ENCODE data around the gene GPATCH4.
A peak's percentile ranks its signal among the peaks of the same experiment; 100 is the strongest.
"Not testable (repeated sequence)": the region's sequence is repeated elsewhere in the genome, so short reads cannot be mapped to it uniquely, and the experiment has no call there.

Gene GPATCH4

DNA sequence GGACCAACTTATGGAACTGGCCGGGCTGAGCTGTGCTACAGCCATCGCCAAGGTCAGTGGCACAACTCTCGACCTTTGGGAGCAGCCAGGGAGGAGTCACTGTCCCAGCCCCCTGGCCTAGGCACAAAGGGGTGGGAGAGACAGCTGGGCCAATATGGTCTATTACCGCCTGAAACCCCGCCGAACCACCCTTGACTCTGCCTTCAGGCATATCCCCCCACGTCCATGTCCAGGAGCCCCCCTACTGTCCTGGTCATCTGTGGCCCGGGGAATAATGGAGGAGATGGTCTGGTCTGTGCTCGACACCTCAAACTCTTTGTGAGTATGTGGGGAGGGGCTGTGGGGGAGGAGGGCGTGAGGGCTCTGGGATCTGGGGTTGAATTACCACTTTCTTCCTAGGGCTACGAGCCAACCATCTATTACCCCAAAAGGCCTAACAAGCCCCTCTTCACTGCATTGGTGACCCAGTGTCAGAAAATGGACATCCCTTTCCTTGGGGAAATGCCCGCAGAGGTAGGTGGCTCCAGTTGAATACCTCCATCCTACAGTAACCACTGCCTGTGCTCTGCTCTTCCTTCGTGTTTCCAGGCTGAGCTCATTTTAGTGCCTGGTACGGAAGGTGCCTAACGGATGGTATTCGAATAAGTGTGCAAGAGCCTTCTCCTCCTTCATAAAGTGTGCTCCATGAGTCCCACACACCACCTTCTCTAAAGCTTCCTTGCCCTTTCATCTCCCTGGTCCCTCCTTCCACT lies 8.9 kb downstream of the GPATCH4 start:
- peak overlapping the region; percentile 77 for H3K4me3 ChIP-seq (ENCODE audit: low read depth, low read length)
- DNase-seq (ENCODE audit: low read depth): no peak

DNA sequence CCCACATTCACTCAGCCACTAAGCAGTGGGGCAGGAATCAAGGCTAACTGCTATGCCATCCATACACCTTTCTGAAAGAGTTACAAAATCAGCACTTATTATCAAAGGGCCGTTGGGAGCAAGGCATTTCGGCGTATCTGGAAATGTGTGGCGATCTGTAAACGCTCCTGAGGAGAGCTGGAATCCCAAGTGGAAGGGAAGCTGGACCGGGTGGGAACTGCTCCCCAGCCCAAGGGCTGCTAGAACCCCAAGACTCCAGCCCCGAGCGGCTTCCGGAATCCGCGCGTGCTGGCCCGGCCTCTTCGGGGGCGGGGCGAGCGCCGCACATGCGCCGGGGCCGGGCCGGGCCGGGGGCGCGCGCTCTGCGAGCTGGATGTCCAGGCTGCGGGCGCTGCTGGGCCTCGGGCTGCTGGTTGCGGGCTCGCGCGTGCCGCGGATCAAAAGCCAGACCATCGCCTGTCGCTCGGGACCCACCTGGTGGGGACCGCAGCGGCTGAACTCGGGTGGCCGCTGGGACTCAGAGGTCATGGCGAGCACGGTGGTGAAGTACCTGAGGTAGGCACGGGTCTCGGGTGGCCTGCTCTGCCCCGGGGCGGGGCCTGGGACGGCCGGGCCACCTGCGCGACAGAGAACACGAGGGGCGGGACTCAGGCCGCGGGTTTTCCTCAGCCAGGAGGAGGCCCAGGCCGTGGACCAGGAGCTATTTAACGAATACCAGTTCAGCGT lies 9.7 kb downstream of the GPATCH4 start, which contains the start of gene NAXE:
NAXE (plus strand) TSS at position 345 of the 726 bp plus-strand sequence; CDS start at position 374, 29 bp downstream.
- no peak for DNase-seq (ENCODE audit: low read depth)
- peak within 1 kb of the TSS; percentile 77 for H3K4me3 ChIP-seq (ENCODE audit: low read depth, low read length)
- TF ChIP-seq, protein P1, sequence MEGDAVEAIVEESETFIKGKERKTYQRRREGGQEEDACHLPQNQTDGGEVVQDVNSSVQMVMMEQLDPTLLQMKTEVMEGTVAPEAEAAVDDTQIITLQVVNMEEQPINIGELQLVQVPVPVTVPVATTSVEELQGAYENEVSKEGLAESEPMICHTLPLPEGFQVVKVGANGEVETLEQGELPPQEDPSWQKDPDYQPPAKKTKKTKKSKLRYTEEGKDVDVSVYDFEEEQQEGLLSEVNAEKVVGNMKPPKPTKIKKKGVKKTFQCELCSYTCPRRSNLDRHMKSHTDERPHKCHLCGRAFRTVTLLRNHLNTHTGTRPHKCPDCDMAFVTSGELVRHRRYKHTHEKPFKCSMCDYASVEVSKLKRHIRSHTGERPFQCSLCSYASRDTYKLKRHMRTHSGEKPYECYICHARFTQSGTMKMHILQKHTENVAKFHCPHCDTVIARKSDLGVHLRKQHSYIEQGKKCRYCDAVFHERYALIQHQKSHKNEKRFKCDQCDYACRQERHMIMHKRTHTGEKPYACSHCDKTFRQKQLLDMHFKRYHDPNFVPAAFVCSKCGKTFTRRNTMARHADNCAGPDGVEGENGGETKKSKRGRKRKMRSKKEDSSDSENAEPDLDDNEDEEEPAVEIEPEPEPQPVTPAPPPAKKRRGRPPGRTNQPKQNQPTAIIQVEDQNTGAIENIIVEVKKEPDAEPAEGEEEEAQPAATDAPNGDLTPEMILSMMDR (IDR thresholded peaks at IDR 0.05; ENCODE audit: low read depth, low read length, missing control alignments): no peak

More for the DNA sequence above, 8.9 kb downstream of the GPATCH4 start:
- TF ChIP-seq, protein P1 (IDR thresholded peaks at IDR 0.05; ENCODE audit: low read depth, low read length, missing control alignments): no peak

DNA sequence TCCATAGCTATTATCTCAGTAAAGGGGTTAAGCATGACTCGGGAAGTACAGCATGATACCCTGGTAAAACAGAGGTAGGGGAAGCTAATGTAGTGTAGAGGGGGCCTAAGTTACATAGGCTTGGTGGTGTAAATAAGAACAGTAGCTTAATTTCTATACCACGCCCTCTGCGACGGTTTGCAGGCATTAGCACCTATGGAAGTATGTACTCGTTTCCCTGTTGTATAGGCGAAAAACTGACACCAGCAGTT lies 10.2 kb downstream of the GPATCH4 start:
- H3K4me3 ChIP-seq (ENCODE audit: low read depth, low read length): peak overlapping the region; percentile 77
- TF ChIP-seq, protein P1 (IDR thresholded peaks at IDR 0.05; ENCODE audit: low read depth, low read length, missing control alignments): no peak
- DNase-seq (ENCODE audit: low read depth): no peak

DNA sequence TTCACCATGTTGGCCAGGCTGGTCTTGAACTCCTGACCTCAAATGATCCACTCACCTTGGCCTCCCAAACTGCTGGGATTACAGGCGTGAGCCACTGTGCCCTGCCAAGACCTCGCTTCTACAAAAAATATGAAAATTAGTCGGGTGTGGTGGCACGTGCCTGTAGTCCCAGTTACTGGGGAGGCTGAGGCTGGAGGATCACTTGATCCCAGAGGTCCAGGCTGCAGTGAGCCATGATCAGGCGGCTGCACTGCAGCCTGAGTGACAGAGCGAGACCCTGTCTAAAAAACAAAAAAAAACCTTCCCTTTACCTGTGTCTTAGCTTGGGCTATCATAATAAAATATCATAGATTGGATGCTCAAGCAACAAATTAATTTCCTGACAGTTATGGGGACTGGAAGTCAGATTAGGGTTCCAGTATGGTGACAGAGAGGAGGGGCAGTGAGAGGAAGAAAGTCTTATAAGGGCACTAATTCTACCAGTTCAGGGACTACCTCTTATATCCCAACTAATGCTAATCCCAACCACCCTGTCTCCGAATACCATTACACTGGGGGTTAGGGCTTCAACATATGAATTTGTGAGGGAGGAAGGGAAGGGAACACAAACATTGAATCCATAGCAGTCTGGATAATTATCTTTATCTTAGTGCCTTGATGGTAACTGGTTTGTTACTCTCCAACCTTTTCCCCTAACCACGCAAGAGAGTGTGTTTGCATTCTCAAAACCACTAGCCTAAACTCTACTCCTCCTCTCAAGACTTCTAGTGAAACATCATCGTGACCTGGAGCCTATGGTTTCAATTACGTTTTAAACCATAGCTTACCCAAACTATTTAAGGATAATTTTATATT lies 10.7 kb downstream of the GPATCH4 start:
- H3K4me3 ChIP-seq (ENCODE audit: low read depth, low read length): peak overlapping the region; percentile 77; the same call in 1 of the 2 replicates
- TF ChIP-seq, protein P1 (IDR thresholded peaks at IDR 0.05; ENCODE audit: low read depth, low read length, missing control alignments): no peak
- DNase-seq (ENCODE audit: low read depth): no peak

DNA sequence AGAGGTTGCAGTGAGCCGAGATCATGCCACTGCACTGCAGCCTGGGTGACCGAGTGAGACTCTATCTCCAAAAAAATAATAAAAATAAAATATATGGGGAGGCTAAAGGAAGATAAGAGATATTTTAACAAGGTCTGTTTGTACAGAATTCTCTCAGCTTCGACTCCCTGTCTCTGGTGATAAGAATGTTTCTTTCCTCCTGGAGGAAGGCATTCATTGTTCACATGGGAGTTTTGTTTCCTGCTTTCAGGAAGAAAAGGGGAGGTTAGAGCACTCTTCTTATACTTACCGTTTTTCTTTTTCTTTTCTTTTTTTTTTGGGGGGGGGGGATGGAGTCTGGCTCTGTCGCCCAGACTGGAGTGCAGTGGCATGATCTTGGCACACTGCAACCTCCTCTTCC lies 11.7 kb downstream of the GPATCH4 start:
- TF ChIP-seq, protein P1 (IDR thresholded peaks at IDR 0.05; ENCODE audit: low read depth, low read length, missing control alignments): no peak
- no peak for DNase-seq (ENCODE audit: low read depth)
- H3K4me3 ChIP-seq (ENCODE audit: low read depth, low read length): no peak overlapping the region

DNA sequence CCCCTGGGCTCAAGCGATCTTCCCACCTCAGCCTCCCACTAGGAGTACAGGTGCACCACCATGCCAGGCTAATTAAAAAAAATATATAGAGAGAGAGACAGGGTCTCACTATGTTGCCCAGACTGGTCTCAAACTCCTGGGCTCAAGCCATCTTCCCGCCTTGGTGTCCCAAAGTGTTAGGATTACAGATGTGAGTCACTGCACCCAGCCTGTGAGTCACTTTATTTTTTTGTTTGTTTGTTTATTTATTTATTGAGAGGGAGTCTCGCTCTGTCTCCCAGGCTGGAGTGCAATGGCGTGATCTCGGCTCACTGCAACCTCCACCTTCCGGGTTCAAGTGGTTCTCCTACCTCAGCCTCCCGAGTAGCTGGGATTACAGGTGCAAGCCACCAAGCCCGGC lies 13.4 kb downstream of the GPATCH4 start:
- DNase-seq (ENCODE audit: low read depth); H3K4me3 ChIP-seq (ENCODE audit: low read depth, low read length): not testable (repeated sequence)

DNA sequence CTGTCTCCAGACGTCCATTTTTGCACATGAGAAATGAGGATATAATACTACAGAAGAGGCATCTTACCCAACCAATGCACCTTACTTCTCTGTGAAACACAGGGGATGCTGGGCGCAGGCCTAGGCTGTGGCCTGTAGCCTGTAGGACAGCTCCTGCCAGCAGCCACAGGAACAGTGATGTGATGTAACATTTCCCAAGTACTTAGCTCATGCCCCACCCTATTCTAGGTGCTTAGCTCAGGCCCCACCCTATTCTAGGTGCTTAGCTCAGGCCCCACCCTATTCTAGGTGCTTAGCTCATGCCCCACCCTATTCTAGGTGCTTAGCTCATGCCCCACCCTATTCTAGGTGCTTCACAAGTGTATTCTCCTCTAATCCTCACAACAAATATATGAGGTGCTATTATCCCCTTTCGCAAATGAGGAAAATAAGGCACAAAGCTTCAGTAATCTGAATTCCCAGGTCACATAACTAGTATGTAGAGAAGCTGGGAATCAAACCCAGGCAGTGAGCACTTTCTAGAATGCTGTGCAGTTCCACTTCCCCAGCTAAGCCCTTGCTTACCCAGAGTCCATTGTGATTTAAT lies 14.3 kb downstream of the GPATCH4 start:
- H3K4me3 ChIP-seq (ENCODE audit: low read depth, low read length): no peak overlapping the region
- TF ChIP-seq, protein P1 (IDR thresholded peaks at IDR 0.05; ENCODE audit: low read depth, low read length, missing control alignments): no peak
- DNase-seq (ENCODE audit: low read depth): no peak
